ENCODE data around the gene HES2.

Gene HES2

DNA sequence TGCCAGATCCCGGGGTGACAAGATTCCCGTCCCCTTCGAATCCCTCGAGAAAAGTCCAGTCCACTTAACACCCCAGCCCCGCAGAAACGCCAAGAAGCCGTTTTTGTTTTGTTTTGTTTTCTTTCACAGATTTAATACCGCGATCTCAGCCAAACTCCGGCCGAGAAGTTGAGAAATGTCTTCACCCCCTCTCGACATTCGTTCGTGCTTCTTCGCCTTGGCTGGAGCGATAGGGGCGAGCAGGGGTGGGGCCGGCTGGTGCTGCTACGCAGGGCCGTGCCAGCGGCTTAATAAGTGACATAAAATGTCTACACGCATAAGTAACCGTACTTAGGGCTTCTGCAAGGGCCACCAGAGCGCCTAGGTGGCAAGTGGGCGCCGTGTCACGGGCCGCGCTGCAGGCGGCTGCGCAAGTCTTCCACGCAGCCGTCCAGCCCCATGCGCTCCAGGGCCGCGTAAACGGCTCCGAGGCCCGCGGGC lies 41.4 kb upstream of the HES2 start:
- no peak for TF ChIP-seq GATA3 (IDR thresholded peaks at IDR 0.05; ENCODE audit: low read depth, low read length)
- no peak for TF ChIP-seq GATA2 (IDR thresholded peaks at IDR 0.05; ENCODE audit: low read depth, low read length)

DNA sequence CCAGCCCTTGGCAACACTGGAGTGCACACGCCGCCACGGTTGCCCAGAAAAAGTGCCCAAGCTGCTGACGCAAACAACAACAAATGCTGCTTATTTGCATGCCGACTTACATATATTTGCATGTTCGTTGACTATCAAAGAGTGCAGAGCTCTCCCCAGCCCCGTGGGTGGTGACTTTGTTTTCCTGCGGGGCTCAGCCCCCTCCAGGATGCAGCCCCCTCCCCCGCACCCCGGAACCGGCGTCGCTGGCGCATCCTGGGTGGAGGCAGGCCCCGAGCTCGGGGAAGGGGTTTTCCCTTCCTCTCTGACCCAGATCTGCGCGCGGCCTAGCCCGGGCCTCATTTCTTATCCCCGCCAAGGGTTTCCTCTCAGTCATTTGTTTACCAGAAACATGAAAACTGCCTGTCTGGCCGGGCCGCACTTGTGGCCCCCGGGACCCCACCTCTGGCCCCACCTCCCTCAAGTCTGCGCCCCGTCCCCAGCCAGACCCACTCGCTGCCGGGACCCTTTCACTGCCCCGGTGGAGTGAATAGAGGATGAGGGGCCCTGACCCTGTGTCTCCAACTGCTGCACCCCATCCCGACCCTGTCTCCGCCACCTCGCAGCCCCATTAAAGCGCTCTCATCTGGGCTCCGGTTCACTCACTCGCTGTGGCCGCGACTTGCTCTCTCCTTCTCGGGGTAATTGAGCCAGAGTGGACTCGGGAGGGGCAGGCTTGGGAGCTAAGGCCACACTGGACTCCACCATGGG lies 40.8 kb upstream of the HES2 start:
- no peak for TF ChIP-seq GATA2 (IDR thresholded peaks at IDR 0.05; ENCODE audit: low read depth, low read length)
- TF ChIP-seq GATA3 (IDR thresholded peaks at IDR 0.05; ENCODE audit: low read depth, low read length) = no peak

DNA sequence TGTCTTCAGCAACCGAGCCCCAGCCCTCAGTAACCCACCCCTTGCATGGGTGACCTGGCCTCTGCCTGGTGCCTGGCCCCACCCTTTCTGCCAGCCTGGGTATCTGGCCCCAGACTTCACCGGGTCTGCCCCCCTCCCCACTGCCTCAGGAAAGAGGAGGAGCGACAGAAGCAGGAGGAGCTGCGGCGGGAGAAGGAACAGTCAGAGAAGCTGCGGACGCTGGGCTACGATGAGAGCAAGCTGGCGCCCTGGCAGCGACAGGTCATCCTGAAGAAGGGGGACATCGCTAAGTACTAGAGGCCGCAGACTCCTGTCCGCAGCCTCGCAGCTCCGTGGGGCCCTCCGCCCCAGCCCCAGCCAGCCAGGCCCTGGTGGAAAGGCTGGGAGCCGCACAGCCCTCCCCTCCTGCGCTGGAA lies 40.1 kb upstream of the HES2 start:
- TF ChIP-seq GATA2 (IDR thresholded peaks at IDR 0.05; ENCODE audit: low read depth, low read length) = no peak
- TF ChIP-seq GATA3 (IDR thresholded peaks at IDR 0.05; ENCODE audit: low read depth, low read length) = no peak

DNA sequence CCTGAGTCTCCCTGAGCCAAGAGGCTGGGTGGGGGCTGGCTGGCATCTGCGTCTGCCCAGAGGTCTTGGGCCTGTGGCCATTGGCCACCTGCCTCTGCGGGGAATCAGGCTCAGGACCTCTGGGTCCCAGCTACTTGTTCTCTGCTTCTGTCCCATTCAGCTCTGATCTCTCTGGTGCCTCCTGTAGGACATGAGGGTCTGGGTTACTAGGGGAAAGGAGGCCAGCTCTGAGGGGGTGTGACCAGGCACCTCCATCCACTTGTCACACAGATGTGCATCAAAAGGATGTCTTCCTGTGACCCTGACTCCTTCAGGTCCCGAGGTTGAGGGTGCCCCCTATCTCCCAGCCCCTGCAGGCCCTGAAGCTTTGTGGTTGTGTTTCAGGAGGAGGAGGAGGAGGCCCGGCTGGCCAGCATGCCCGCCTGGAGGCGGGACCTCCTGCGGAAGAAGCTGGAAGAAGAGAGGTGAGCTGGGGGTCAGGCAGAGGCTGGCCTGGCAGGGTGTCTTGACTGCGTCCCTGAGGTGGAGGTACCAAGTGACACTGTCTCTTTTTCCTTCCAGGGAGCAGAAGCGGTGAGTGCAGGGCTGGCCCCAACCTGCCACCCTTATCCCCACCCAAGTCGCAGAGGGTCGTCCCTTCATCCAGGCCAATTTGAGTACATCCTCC lies 37.2 kb upstream of the HES2 start:
- TF ChIP-seq GATA2 (IDR thresholded peaks at IDR 0.05; ENCODE audit: low read depth, low read length) (no peak), GATA3 (IDR thresholded peaks at IDR 0.05; ENCODE audit: low read depth, low read length) (no peak)

DNA sequence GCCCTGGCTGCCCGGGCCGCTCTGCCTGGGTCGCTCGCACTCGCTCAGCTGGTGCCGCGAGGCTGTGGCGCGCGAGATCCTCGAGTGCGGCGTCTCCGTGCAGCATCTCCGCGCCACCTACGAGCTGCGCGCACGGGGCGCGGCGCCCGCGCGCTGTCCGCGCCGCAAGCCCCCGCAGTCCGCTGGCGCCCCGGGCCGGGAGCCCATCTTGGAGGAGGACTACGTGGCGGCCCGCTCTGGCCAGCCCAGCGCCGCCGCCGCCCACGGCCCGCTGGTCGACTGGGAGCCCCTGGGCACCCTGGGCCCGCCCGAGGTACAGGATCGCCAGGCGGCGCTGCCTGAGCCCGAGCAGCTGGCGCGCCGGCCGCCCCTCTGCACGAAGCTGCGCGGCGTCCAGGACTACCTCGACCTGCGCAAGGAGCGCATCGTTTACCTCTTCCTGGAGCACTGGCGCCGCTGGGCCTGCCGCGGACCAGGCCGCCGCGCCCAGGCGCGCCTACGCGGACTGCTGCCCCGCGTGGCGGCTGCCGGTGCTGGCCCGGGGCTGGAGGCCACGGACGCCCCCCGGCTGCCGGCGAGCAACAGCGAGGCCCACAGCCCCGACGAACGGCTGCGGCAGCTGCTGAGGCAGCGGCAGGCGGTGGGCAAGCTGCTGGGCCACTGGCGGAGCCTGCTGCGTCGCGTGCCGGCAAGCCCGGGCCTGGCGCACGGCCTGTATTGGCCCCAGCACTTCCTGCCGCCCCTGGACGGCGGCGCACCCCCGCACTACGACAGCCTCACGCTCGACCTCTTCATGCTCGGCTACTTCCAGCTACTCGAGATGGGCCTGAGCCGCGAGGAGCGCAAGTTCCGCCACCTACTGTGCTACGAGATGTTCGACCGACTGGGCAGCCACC lies 35.4 kb upstream of the HES2 start:
- TF ChIP-seq GATA3 (IDR thresholded peaks at IDR 0.05; ENCODE audit: low read depth, low read length) (no peak), GATA2 (IDR thresholded peaks at IDR 0.05; ENCODE audit: low read depth, low read length) (no peak)

DNA sequence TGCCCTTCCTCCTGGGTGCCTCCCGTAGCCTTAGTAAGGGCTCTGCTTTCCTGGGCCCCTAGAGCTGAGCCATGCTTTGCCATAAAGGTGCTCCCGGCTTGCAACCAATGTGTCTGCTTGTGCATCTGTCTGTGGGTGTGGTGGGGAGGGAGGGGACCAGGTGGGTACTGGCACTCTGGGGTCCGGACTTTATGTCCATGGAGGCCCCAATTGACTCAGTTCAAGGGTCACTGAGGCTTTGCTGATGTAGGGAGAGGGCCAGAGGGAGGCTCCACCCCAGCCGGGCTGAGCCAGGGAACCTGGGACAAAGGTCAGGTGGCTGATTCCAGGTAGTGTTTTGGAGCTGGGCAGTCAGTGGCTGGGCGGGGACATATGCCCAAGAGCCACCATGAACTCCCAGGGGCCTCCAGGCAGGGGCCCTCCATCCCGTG lies 31.2 kb upstream of the HES2 start:
- no peak for TF ChIP-seq GATA2 (IDR thresholded peaks at IDR 0.05; ENCODE audit: low read depth, low read length)

DNA sequence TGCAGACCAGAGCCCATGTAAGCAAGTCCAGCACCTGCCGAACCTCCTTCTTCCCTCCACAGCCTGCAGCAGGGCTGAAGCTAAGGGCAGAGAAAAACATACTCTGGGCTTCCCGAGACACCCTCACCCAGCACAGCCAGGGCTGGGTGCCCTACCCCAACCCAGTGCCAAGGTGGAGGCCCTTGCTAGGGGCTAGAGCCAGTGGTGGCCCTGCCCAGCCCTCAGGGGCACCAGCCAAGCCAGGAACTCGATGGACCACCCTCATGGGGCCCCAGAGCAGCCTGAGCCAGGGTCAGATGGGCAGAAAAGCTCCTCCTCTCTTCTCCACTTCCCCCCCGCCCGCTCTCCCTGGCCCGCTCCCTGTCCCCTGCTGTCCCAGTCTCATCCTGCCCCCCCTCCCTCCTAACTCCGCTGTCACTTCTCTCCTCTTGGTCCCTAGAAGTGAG lies 30.3 kb upstream of the HES2 start:
- TF ChIP-seq GATA3 (IDR thresholded peaks at IDR 0.05; ENCODE audit: low read depth, low read length) (no peak), GATA2 (IDR thresholded peaks at IDR 0.05; ENCODE audit: low read depth, low read length) (no peak)

DNA sequence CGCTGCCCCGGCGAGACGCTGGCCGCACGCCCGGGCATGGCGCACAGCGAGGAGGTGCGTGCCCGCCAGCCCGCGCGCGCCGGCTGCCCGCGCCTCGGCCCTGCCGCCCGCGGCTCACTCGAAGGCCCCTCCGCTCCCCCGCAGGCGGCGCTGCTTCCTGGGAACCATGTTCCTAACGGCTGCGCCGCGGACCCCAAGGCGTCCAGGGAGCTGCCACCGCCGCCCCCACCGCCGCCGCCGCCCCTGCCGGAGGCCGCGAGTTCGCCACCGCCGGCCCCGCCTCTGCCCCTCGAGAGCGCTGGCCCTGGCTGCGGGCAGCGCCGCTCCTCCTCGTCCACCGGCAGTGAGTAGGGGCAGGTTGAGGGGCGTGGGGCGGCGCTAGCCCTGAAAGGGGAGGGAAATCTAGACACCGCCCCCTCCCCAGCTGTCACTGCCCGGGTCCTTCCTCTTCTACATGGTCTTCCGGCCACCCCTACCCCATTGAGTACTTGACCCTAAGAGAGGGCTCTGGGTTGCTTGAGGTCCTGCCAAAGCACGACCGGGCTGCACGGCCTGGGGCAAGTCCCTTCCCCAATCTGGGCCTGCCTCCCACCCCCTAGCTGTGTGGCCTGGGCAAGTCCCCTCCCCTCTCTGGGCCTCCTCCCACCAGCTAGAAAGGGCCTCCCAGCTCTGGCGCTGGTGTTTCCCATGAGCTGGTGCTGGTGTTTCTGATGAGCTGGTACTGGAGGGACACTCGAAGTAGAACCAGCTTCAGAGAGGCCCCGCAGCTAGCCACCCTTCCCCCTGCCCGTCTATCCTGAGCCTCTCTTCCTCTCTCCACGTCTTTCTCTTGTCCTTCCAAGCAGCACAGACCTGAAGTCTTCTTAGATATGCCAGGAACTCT lies 29.3 kb upstream of the HES2 start:
- TF ChIP-seq GATA2 (IDR thresholded peaks at IDR 0.05; ENCODE audit: low read depth, low read length) (no peak), GATA3 (IDR thresholded peaks at IDR 0.05; ENCODE audit: low read depth, low read length) (no peak)

DNA sequence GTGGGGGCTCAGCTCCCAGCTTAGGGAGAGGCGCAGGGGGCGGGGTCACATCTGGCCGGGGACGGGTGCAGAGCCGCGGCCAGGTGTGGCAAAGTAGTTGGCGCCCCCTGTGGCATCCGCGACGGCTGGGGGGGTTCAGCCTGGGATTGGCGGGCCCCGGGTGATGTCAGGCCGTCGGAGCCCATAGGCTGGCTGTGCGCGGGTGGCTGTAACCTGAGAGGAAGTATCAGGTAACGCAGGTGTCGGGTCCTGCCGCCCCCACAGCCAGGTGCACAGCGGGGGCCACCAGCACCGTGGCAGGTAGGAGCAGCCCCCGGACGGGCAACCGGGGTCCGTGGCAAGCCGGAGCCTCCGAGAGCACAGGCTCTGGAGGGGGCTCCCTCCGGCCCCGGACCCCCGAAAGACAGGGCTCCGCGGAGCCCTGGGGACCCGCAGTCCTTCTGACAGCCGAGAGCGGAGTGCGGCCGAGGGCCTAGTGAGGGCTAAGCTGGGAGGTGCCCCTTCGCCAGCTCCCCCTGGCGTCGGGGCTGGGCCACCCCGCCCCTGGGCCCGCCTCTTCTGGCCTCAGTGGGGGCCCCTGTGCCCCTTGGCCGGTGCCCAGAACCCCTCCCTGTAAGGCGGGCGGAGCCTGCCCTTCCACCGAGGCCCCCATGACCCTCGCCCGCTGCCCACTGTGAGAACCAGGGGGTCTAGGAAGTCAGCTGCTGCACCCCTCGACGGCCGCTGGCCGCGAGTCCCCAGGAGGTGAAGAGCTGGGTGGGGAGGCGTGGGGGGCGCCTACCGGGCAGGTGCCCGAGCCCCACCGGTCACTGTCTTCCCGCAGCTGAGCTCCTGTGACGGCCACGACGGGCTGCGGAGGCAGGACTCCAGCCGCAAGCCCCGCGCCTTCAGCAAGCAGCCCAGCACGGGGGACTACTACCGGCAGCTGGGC lies 28.4 kb upstream of the HES2 start:
- TF ChIP-seq GATA2 (IDR thresholded peaks at IDR 0.05; ENCODE audit: low read depth, low read length) = no peak
- TF ChIP-seq GATA3 (IDR thresholded peaks at IDR 0.05; ENCODE audit: low read depth, low read length) = no peak

DNA sequence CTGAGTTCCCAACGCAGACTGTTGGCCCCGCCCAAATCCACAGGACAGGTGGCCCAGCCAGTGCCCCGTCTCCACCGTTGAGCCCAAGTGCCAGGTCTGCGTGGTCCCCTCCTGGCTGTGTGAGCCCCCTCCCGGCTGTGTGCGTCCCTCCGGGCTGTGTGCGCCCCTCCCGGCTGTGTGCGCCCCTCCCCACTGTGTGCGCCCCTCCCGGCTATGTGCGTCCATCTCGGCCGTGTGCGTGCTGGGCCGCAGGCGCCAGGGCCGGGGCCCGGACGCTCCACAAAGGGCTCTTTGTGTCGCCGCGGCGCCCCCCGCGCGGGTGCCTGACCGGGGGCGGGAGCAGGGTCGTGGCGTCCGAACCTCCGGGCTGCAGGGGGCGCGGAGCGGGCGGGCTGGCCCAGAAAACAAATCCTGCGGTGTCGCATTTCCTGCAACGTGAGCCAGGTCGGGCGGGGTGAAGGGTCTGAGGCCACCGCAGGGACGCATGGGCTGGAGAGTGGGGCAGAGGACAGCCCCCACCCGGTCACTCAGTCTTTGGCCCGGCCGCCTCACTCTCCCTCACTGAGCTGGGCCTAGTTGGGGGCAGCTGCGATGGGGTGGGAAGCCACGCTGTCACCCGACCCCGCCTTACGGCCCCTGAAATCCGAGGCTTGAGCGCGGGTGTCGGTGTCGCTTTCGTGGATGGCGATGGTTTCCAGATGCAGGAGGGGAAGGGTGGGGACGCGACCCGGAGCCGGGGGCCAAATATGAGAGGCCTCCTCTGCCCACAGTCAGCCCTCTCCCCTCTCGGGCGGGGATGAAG lies 27.5 kb upstream of the HES2 start:
- TF ChIP-seq GATA3 (IDR thresholded peaks at IDR 0.05; ENCODE audit: low read depth, low read length) (no peak), GATA2 (IDR thresholded peaks at IDR 0.05; ENCODE audit: low read depth, low read length) (no peak)

DNA sequence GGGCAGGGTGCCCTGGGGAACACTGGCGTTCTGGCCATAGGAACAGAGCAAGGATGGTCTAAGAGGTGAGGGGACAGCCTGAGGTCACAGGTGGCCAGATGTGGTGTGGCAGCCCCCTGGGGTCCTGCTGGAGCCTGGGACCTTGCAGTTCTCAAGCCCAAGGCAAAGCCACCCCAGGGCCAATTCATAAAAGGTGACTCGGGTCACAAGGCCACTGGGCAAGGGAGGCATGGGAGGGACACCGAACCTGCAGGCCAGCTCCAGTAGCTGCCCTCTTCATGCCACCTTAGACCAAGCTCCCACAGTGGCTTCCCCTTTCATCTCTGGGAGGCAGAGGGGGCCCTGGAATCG lies 26.9 kb upstream of the HES2 start:
- TF ChIP-seq GATA3 (IDR thresholded peaks at IDR 0.05; ENCODE audit: low read depth, low read length) (no peak), GATA2 (IDR thresholded peaks at IDR 0.05; ENCODE audit: low read depth, low read length) (no peak)
